GM12892 (cell line): ENCODE measurements around the gene MCL1. TPM values are rescaled to one million over a fixed set of nuclear protein-coding genes. Genes with fewer than 3 reads are reported as not detected.
"Not testable (repeated sequence)": the region's sequence is repeated elsewhere in the genome, so short reads cannot be mapped to it uniquely, and the experiment has no call there.

Source experiments
- DNase-seq: peaks from one replicate; pipeline ENCODE4 v3.0.0; 2011; ENCODE audit not compliant: insufficient read length
- FAIRE-seq: peaks from 2 replicates; lab custom pipeline; 2011; peaks lifted over from hg19 to GRCh38; lab: Jason Lieb, UNC
- POLR2A ChIP-seq: IDR thresholded peaks from 2 replicates; pipeline ENCODE4 v1.6.1; 2011; ENCODE audit warnings: low read depth, low read length, control low read depth
- POLR2AphosphoS5 ChIP-seq: IDR thresholded peaks from 2 replicates; pipeline ENCODE4 v1.6.1; 2011; ENCODE audit warnings: low read depth, low read length, control low read depth
- TAF1 ChIP-seq: IDR thresholded peaks from 2 replicates; pipeline ENCODE4 v1.6.1; 2011; ENCODE audit warnings: low read depth, mild to moderate bottlenecking, control low read depth, low read length, borderline replicate concordance
- polyA plus RNA-seq: library from polyadenylated mRNA; unstranded; fragments of >200 nt; gene quantifications from one replicate; pipeline ENCODE4 v1.2.1, GENCODE V29; 2012; ENCODE audit warnings: missing spikeins, inconsistent platforms; ENCODE audit not compliant: missing spikeins

The MCL1 gene
- 112 TPM for polyA plus RNA-seq

GRCh38 chr1:150579110-150579944 lies at the start of gene MCL1:
Gene MCL1, minus strand, starts transcription at chr1:150579610. Its CDS starts 80 bp downstream, at chr1:150579530.
- TF ChIP-seq POLR2AphosphoS5 (peak; percentile 98), TAF1 (peak; percentile 98), POLR2A (peak; percentile 99)
- DNase-seq (peak; percentile 84), FAIRE-seq (peak; percentile 80)

- DNase-seq (no peak), FAIRE-seq (no peak)
- no peak for TF ChIP-seq POLR2A
- no peak; the same call in 1 of the 2 replicates for TF ChIP-seq TAF1
- no peak for TF ChIP-seq POLR2AphosphoS5
These were observed 49.3 kb upstream of the MCL1 start for GRCh38 chr1:150628766-150629114.

GRCh38 chr1:150627826-150628410 lies 48.5 kb upstream of the MCL1 start:
- no peak for FAIRE-seq
- no peak for DNase-seq

GRCh38 chr1:150626150-150626549 lies 46.7 kb upstream of the MCL1 start:
- FAIRE-seq (no peak), DNase-seq (no peak)
- no peak for TF ChIP-seq POLR2AphosphoS5
- no peak for TF ChIP-seq TAF1
- TF ChIP-seq POLR2A, result no peak

More at GRCh38 chr1:150627826-150628410, 48.5 kb upstream of the MCL1 start:
- TF ChIP-seq TAF1 (no peak), POLR2AphosphoS5 (no peak), POLR2A (no peak)

GRCh38 chr1:150624546-150624945 lies 45.1 kb upstream of the MCL1 start:
- DNase-seq, FAIRE-seq: not testable (repeated sequence)

- not testable (repeated sequence) for FAIRE-seq, DNase-seq
- 0 out of 2 replicates have a peak, but pooled peaks have one; percentile 23 for TF ChIP-seq POLR2AphosphoS5
These were observed 44.7 kb upstream of the MCL1 start for GRCh38 chr1:150624134-150624533.

- FAIRE-seq, result no peak
These were observed 43.0 kb upstream of the MCL1 start for GRCh38 chr1:150622303-150622975.

GRCh38 chr1:150621497-150622302 lies 42.3 kb upstream of the MCL1 start:
- FAIRE-seq (peak; percentile 51), DNase-seq (peak; percentile 36)
- no peak for TF ChIP-seq TAF1
- TF ChIP-seq POLR2AphosphoS5, result no peak
- no peak for TF ChIP-seq POLR2A

More at GRCh38 chr1:150622303-150622975, 43.0 kb upstream of the MCL1 start:
- TF ChIP-seq POLR2AphosphoS5 (no peak), TAF1 (no peak), POLR2A (no peak)
- no peak for DNase-seq

GRCh38 chr1:150620919-150621318 lies 41.5 kb upstream of the MCL1 start:
- TF ChIP-seq POLR2A (no peak), TAF1 (no peak), POLR2AphosphoS5 (no peak)
- FAIRE-seq (no peak), DNase-seq (no peak)

- DNase-seq (no peak), FAIRE-seq (no peak)
These were observed 40.4 kb upstream of the MCL1 start for GRCh38 chr1:150619576-150620509.

More at GRCh38 chr1:150619576-150620509, 40.4 kb upstream of the MCL1 start:
- peak; percentile 61 for TF ChIP-seq POLR2A
- 0 out of 2 replicates have a peak, but pooled peaks have one; percentile 47 for TF ChIP-seq POLR2AphosphoS5
- TF ChIP-seq TAF1, result no peak
